SK-N-MC (cell line): Measurements from ENCODE around the gene ZFYVE28.

ENCODE experiments used
- DNase-seq: peaks from one replicate; pipeline ENCODE4 v3.0.0-alpha.2; 2011; ENCODE audit warnings: low read depth, low spot score
- H3K27ac ChIP-seq: fragments of 200-600 bp; sonication (generic); 2 replicates; pipeline ENCODE4 v1.5.1; 2016; ENCODE audit warnings: mixed run types
- H3K36me3 ChIP-seq: fragments of 200-600 bp; sonication (generic); 2 replicates; pipeline ENCODE4 v1.6.1; 2017; ENCODE audit warnings: antibody characterized with exemption, low read length, mixed read lengths; ENCODE audit not compliant: insufficient read depth
- H3K4me3 ChIP-seq: fragments of 200-600 bp; sonication (generic); 2 replicates; pipeline ENCODE4 v1.5.1; 2016
- H3K9ac ChIP-seq: fragments of 200-600 bp; sonication (generic); 2 replicates; pipeline ENCODE4 v1.8.0; 2017; ENCODE audit warnings: mixed run types, mixed read lengths; ENCODE audit not compliant: insufficient read length
- H3K9me3 ChIP-seq: fragments of 200-600 bp; sonication (generic); 2 replicates; pipeline ENCODE4 v1.6.1; 2017; ENCODE audit warnings: low read depth, mild to moderate bottlenecking, antibody characterized with exemption, low read length, moderate library complexity, mixed read lengths
- EZH2 ChIP-seq: fragments of 200-600 bp; sonication (generic); IDR thresholded peaks from one replicate; pipeline ENCODE4 v1.6.1; 2017; ENCODE audit warnings: antibody characterized with exemption
- FOXP2 ChIP-seq: optimal IDR thresholded peaks from 2 replicates; pipeline ENCODE3; 2011; ENCODE audit warnings: mild to moderate bottlenecking, moderate library complexity; ENCODE audit not compliant: insufficient read depth; ENCODE audit errors: extremely low read length, control extremely low read depth
- POLR2AphosphoS5 ChIP-seq: IDR thresholded peaks from 2 replicates; pipeline ENCODE4 v1.6.1; 2012; ENCODE audit warnings: mild to moderate bottlenecking, low read depth, low read length, borderline replicate concordance

Gene ZFYVE28

DNA sequence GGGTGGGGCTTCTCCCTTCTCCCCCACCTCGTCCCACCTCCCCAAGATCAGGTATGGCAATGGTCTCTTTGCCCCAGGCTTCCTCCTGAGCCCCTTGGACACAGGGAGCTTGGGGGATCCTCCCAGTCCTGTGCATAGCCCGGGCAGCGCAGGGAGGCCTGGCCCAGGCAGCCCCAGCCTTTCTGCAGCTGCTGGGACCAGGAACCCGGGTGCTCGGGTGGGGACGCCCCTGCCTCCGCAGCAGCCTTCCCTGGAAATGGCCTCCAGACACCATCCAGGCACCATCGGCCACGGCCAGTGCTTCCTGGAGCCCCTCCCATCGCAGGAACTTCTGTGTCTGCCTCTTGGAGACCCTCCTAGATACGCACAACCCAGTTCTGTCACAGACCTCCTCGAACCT lies 150.6 kb downstream of the ZFYVE28 start:
- H3K36me3 ChIP-seq, result no peaks in the 10 kb centered on the region
- no peak for DNase-seq
- no peak for TF ChIP-seq EZH2
- TF ChIP-seq FOXP2, result no peak
- no peak for TF ChIP-seq POLR2AphosphoS5
- H3K27ac ChIP-seq, result no peak overlapping the region
- H3K4me3 ChIP-seq, result no peak overlapping the region
- no peaks in the 10 kb centered on the region for H3K9me3 ChIP-seq
- H3K9ac ChIP-seq, result no peak overlapping the region

DNA sequence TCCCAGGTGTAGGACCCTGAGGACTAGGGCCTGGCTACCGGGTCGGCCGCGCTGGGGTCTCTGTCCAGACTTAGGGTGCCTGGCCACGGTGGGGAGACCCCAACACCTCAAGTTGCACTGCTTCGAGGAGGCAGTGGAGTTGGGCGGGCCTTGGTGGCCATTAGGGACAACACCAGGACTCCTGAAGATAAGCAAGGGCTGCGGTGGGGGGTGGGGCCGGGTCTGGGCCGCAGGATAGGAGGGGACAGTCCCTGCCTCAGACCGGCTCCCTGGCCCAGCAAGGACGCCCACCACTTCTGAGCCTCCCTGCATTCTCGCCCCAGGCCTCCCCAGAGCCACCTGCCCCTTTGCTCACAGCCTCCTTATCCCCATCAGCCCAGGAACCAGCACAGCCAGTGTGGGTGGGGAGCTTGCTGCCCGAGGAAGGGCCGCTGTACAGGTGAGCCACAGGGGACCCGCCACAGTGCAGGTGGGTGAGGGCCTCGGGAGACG lies 151.1 kb downstream of the ZFYVE28 start:
- no peaks in the 10 kb centered on the region for H3K36me3 ChIP-seq
- H3K27ac ChIP-seq, result no peak overlapping the region
- no peak overlapping the region for H3K4me3 ChIP-seq
- TF ChIP-seq FOXP2 (no peak), EZH2 (no peak), POLR2AphosphoS5 (no peak)
- no peaks in the 10 kb centered on the region for H3K9me3 ChIP-seq
- no peak for DNase-seq
- H3K9ac ChIP-seq, result no peak overlapping the region

DNA sequence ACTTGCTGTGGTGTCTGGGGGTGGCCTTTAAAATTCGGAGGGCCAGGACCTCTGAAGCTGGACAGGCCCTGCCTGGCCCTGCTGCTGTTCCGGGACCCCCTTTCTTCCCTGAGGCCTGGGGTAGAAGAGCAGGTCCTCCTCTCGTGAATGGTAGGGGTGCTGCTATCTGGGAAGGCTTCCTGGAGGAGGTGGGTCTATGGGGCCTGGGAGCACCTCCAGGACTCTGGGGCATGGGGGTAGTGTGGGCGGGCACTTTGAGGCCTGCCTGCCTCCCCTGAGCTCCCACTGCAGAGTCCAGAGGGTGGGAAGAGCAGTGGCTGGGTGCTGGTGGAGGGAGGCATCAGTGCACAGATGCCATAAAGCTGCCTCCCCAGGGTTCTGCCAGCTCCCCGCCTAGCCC lies 151.6 kb downstream of the ZFYVE28 start:
- TF ChIP-seq POLR2AphosphoS5 (no peak), EZH2 (no peak), FOXP2 (no peak)
- no peak for DNase-seq
- no peaks in the 10 kb centered on the region for H3K9me3 ChIP-seq
- no peaks in the 10 kb centered on the region for H3K36me3 ChIP-seq
- H3K4me3 ChIP-seq, result no peak overlapping the region
- H3K27ac ChIP-seq, result no peak overlapping the region
- H3K9ac ChIP-seq, result no peak overlapping the region

DNA sequence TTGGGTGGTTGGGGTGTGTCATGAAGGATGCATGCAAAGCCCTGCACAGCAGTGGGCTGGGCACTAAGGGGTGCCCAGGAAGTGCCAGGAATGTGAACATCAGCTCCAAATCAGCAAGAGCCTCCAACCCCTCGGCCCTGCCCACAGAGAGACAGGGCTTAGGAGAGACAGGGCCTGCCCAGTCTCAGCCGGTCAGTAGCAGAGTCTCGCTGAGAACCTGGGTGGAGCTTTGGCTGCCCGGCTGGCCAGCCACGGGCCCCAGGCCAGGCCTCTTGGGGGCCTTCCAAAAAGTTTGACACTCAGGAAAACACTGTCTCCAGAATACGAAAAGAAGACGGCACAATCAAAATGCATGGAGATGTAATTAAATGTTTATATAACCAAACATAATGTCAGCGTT lies 152.3 kb downstream of the ZFYVE28 start:
- Histone ChIP-seq H3K9ac (no peak overlapping the region), H3K9me3 (no peaks in the 10 kb centered on the region), H3K27ac (no peak overlapping the region), H3K4me3 (no peak overlapping the region), H3K36me3 (no peaks in the 10 kb centered on the region)
- TF ChIP-seq EZH2 (no peak), FOXP2 (no peak), POLR2AphosphoS5 (no peak)
- no peak for DNase-seq

DNA sequence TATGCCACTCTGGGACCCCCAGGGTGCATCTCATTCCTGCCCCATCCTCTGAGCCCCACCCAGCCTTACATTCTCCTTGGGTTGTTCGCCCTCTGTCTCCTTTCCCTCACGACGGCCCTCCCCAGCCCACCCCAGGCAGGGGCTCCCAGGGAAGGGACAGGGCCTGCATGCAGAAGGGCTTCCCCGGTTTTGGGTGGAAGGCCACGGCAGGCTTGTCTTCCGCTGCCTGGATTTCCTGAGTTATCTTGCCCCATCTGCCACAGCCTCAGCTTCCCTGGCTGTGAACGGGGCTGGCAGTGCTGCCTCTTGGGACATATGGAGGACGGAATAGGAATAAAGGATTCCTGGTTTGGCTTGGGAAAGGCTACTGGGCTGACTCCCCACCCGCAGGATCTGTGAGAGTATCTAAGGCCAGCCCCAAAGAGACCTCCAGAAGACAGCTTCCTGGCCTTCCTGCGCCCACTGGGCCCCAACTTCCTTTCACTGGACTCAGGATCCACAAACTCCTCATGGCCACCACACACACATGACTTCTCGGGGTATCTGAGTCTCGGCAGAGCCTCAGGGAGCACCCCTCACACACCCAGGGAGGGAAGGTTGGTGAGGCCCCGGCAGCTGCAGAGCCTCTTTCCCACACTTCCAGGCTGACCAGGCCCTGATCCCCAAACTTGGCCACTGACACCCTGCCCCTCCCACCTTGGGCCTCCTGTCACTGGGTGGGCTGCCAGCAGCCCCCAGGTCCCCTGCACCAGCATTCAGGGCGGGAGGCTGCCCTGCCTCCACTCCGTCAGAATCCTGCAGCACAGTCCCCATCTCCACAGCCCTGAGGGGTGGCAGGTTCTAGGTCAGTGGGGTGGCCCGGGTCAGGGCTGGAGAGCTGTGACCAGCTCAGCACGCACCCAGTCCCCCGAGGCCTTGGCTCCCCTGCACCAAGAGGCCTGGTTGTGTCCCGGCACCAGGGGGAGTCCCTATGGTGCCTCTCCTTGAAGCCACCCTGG lies 153.0 kb downstream of the ZFYVE28 start:
- Histone ChIP-seq H3K9me3 (no peaks in the 10 kb centered on the region), H3K9ac (no peak overlapping the region), H3K36me3 (no peaks in the 10 kb centered on the region), H3K27ac (no peak overlapping the region), H3K4me3 (no peak overlapping the region)
- no peak for TF ChIP-seq FOXP2
- no peak for TF ChIP-seq EZH2
- no peak for TF ChIP-seq POLR2AphosphoS5
- DNase-seq, result no peak

DNA sequence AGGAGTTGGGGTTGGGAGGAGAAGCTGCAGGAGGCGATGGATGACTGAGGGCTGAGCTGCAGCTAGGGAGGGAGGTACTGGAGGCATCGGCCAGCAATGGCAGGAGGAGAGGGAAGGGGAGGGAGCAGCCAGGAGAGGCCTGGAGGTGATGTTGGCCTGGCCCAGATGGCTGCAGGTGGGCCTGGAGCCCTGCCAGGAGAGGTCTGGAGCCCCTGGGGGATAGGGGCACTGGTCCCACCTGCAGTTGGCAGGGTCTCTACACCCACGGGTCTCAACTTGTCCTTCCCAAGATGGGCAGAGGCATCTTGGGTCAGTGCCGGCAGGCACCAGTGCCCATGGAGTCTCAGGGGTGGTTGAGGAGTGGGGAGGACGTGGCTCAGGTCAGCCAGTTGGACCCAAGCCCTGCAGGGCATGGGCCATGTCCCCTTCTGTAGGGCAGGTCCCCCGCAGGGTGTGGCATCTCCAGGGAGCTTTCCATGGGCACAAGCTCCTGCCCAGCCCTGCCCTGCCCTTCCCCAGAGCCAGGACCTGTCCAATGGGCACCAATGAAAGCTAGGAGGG lies 153.9 kb downstream of the ZFYVE28 start:
- no peak overlapping the region for H3K4me3 ChIP-seq
- no peak overlapping the region for H3K9ac ChIP-seq
- H3K27ac ChIP-seq, result no peak overlapping the region
- no peaks in the 10 kb centered on the region for H3K9me3 ChIP-seq
- TF ChIP-seq POLR2AphosphoS5, result no peak
- TF ChIP-seq EZH2, result no peak
- TF ChIP-seq FOXP2, result no peak
- H3K36me3 ChIP-seq, result no peaks in the 10 kb centered on the region
- no peak for DNase-seq

DNA sequence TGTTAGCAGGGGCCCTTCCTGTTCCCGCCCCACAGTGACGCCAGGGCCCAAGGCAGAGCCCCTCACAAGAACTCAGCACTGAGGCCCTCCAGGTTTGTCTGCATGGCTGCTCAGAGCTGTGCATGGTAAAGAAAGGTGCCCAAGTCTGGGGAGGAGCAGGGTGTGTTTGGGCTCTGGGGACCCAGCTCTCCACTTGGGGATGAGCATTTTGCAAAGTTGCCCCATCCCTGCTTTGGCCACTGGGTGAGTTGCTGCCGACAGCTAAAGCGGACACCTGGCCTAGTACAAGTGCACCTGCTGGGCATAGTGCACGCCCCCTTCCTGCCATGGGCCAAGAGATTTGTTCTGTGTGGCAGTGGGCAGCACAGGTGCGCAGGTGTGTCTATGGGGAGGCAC lies 154.5 kb downstream of the ZFYVE28 start:
- H3K4me3 ChIP-seq, result no peak overlapping the region
- H3K27ac ChIP-seq, result no peak overlapping the region
- TF ChIP-seq EZH2 (no peak), FOXP2 (no peak), POLR2AphosphoS5 (no peak)
- no peak overlapping the region for H3K9ac ChIP-seq
- H3K9me3 ChIP-seq, result no peaks in the 10 kb centered on the region
- DNase-seq, result no peak
- no peaks in the 10 kb centered on the region for H3K36me3 ChIP-seq

DNA sequence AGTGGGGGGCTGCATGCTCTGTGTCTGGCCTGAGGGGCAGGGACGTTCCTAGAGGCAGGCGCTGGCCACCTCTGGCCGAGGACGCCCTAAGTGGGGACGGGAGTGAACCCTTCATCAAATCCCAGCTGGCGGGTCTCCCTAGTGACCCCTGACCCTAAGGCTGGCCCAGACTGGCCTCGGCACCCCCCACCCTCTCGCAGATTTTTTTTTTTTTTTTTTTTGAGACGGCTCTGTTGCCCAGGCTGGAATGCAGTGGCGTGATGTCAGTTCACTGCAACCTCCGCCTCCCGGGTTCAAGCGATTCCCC lies 155.5 kb downstream of the ZFYVE28 start:
- Histone ChIP-seq H3K9me3 (no peaks in the 10 kb centered on the region), H3K9ac (peak overlapping the region; percentile 73), H3K27ac (no peak overlapping the region), H3K4me3 (peak overlapping the region; percentile 86), H3K36me3 (no peaks in the 10 kb centered on the region)
- no peak for TF ChIP-seq FOXP2
- no peak for TF ChIP-seq POLR2AphosphoS5
- no peak for TF ChIP-seq EZH2
- DNase-seq, result no peak
